HG02588 (cell line): ENCODE measurements around the gene GMCL1.
"Not testable (repeated sequence)": the region's sequence is repeated elsewhere in the genome, so short reads cannot be mapped to it uniquely, and the experiment has no call there.

Experiments used
- ATAC-seq: cut with Tn5 transposase; IDR thresholded peaks from one replicate; pipeline ENCODE4 v1.9.1; 2021; ENCODE audit warnings: mild to moderate bottlenecking, moderate library complexity; ENCODE audit not compliant: unreplicated experiment

The GMCL1 gene

GRCh38 chr2:69805887-69806286, 23.6 kb upstream of the GMCL1 start:
- no peak for ATAC-seq

GRCh38 chr2:69807821-69808540, 21.5 kb upstream of the GMCL1 start:
- no peak for ATAC-seq

GRCh38 chr2:69810550-69810949, 18.9 kb upstream of the GMCL1 start:
- no peak for ATAC-seq

- ATAC-seq = no peak
Measured at GRCh38 chr2:69811018-69811417, 18.4 kb upstream of the GMCL1 start.

GRCh38 chr2:69811591-69811990, 17.9 kb upstream of the GMCL1 start:
- no peak for ATAC-seq

- no peak for ATAC-seq
Measured at GRCh38 chr2:69815717-69816116, 13.7 kb upstream of the GMCL1 start.

- no peak for ATAC-seq
Measured at GRCh38 chr2:69816923-69817542, 12.4 kb upstream of the GMCL1 start.

- no peak for ATAC-seq
Measured at GRCh38 chr2:69817729-69818501, 11.5 kb upstream of the GMCL1 start.

- no peak for ATAC-seq
Measured at GRCh38 chr2:69827796-69828540, 1.5 kb upstream of the GMCL1 start.

- ATAC-seq = peak; percentile 1
Measured at GRCh38 chr2:69828938-69829255, 563 bp upstream of the GMCL1 start.

GRCh38 chr2:69830045-69830905, 815 bp downstream of the GMCL1 start:
- peak; percentile 26 for ATAC-seq

- ATAC-seq = not testable (repeated sequence)
Measured at GRCh38 chr2:69830906-69831241, 1.4 kb downstream of the GMCL1 start.

- ATAC-seq = no peak
Measured at GRCh38 chr2:69831354-69831905, 2.0 kb downstream of the GMCL1 start.

GRCh38 chr2:69833752-69834151, 4.3 kb downstream of the GMCL1 start:
- no peak for ATAC-seq

GRCh38 chr2:69835666-69836065, 6.2 kb downstream of the GMCL1 start:
- ATAC-seq = no peak

- no peak for ATAC-seq
Measured at GRCh38 chr2:69836316-69836715, 6.9 kb downstream of the GMCL1 start.

- ATAC-seq = no peak
Measured at GRCh38 chr2:69837533-69837932, 8.1 kb downstream of the GMCL1 start.

- no peak for ATAC-seq
Measured at GRCh38 chr2:69843993-69844392, 14.5 kb downstream of the GMCL1 start.

- ATAC-seq = no peak
Measured at GRCh38 chr2:69844560-69844959, 15.1 kb downstream of the GMCL1 start.
